GM06990 (cell line): Measurements from ENCODE around the gene ZNF595.
"Not testable (repeated sequence)": the region's sequence is repeated elsewhere in the genome, so short reads cannot be mapped to it uniquely, and the experiment has no call there.

Source experiments
- DNase-seq: peaks from one replicate; pipeline ENCODE4 v3.0.0-alpha.2; 2011; ENCODE audit not compliant: insufficient read length; ENCODE audit errors: extremely low read depth
- H3K27me3 ChIP-seq: replicated peaks from 2 replicates; pipeline ENCODE4 v1.6.0; 2011; ENCODE audit warnings: low read length; ENCODE audit not compliant: control insufficient read depth, insufficient read depth
- H3K36me3 ChIP-seq: 2 replicates; pipeline ENCODE4 v1.5.1; 2011; ENCODE audit warnings: low read length; ENCODE audit not compliant: control insufficient read depth, insufficient read depth
- H3K4me3 ChIP-seq: replicated peaks from 2 replicates; pipeline ENCODE4 v1.5.1; 2011; ENCODE audit warnings: low read depth, mild to moderate bottlenecking, control low read depth, low read length
- TF ChIP-seq, protein P1 (sequence below): IDR thresholded peaks from 2 replicates; pipeline ENCODE4 v1.5.1; 2011; ENCODE audit warnings: low read length, control low read depth, mild to moderate bottlenecking, inconsistent platforms; ENCODE audit not compliant: insufficient read depth, poor library complexity, severe bottlenecking

ZNF595 gene

DNA sequence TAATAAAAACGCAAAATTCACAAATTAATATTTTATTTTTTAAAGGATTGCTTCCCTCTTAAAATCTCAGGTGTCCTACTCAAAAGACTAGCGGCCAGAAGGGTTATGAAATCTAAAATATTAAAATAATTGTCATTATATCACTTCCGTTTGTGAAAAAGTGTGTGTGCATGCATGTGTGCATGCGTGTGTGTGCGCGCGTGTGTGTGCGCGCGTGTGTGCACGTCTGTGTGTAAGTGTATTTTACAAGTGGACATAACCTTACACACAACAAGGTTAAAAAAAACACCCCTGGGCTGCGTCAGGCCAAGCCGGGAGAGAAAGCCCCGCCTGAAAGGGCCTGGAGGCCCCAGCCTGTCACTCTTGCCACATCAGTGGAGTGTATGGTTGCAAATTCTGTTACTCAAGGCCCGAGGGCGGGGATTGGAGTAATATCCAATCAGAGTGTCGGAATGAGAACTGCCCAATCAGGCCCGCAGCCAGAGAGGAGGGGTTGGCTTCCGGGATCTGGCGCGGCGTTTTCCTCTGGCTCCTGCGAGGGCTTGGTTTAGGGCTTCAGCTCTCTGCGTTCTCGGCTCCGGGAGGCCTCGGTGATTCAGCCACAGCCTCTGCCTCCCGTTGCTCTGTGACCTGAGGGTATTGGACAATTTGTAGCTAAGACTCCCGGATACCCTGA lies at the start of gene ZNF595:
TSS of gene ZNF595 (plus strand) at position 518 of the 676 bp plus-strand sequence. CDS start 168 bp downstream, outside the sequence.
- not testable (repeated sequence) for DNase-seq, H3K4me3 ChIP-seq, H3K36me3 ChIP-seq, H3K27me3 ChIP-seq

DNA sequence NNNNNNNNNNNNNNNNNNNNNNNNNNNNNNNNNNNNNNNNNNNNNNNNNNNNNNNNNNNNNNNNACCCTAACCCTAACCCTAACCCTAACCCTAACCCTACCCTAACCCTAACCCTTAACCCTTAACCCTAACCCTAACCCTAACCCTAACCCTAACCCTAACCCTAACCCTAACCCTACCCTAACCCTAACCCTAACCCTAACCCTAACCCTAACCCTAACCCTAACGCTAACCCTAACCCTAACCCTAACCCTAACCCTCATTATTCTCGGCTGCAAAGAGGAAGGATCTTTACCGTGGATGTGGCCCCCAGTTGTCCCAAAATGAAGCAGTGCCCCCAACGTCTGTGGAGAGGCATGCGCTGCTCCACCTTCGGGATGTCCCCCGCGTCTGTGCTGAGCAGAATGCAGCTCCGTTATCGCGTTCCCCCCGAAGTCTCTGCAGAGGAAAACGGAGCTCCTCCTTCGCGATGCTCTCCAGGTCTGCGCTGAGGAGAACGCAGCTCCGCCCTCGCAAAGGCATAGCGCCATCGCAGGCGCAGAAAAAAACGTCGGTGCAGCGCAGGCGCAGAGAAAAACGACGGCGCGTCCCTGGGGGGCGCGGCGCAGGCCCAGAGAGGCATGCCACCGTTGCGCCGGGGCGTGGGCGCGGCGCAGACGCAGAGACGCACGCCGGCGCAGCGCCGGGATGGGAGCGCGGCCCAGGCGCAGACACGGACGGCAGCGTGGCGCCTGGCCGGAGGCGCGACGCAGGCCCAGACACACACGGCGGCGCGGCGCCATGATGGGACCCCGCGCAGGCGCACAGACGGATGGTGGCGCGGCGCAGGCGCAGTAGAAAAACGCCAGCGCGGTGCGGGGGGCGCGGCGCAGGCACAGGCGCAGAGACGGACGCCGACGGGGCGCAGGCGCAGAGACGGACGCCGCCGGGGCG lies 42.9 kb upstream of the ZNF595 start:
- not testable (repeated sequence) for DNase-seq

DNA sequence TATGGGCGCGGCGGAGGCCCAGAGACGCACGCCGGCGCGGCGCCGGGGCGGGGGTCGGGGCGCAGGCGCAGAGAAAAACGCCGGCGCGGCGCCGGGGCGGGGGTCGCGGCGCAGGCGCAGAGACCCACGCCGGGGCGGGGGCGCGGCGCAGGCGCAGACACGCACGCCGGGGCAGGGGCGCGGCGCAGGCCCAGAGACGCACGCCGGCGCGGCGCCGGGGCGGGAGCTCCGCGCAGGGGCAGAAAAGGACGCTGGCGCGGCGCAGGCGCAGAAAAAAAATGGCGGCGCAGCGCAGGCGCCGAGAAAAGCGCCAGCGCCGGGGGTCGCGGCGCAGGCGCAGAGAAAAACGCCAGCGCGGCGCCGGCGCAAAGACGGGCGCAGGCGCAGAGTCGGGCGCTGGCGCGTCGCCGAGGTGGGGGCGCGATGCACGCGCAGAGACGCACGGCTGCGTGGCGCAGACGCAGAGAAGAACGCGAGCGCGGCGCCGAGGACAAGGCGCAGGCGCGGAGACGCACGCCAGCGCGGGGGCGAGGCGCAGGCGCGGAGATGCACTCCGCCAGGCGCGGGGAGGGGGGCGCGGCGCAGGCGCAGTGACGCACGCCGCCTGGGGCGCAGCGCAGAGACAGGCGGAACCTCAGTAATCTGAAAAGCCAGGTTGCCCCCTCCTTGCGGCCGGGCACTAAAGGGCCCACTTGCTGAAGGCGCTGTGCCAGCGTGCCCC lies 41.9 kb upstream of the ZNF595 start:
- not testable (repeated sequence) for DNase-seq, H3K36me3 ChIP-seq, H3K27me3 ChIP-seq, H3K4me3 ChIP-seq

More for the DNA sequence above, 42.9 kb upstream of the ZNF595 start:
- not testable (repeated sequence) for H3K36me3 ChIP-seq, H3K4me3 ChIP-seq, H3K27me3 ChIP-seq

DNA sequence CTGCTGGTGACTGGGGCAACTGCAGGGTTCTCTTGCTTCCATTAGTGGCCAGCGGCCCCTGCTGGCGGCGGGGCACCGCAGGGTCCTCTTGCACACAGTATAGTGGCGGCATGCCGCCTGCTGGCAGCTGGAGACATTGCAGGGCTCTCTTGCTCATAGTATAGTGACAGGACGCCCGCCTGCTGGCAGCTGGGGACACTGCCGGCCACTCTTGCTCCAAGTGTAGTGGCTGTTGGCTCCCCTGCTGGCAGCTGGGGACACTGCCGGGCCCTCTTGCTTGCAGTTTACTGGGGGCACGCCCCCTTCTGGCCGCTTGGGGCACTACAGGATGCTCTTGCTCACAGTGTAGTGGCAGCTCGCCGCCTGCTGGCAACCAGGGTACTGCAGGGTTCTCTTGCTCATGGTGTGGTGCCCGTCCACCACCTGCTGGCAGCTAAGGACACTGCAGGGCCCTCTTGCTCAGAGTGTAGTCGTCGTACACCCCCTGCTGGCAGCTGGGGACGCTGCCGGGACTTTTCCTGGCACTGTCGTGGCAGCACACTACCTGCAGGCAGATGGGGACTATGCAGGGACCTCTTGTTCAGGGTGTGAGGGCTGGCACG lies 41.2 kb upstream of the ZNF595 start:
- not testable (repeated sequence) for H3K27me3 ChIP-seq, H3K4me3 ChIP-seq, H3K36me3 ChIP-seq, DNase-seq
- TF ChIP-seq, protein P1, sequence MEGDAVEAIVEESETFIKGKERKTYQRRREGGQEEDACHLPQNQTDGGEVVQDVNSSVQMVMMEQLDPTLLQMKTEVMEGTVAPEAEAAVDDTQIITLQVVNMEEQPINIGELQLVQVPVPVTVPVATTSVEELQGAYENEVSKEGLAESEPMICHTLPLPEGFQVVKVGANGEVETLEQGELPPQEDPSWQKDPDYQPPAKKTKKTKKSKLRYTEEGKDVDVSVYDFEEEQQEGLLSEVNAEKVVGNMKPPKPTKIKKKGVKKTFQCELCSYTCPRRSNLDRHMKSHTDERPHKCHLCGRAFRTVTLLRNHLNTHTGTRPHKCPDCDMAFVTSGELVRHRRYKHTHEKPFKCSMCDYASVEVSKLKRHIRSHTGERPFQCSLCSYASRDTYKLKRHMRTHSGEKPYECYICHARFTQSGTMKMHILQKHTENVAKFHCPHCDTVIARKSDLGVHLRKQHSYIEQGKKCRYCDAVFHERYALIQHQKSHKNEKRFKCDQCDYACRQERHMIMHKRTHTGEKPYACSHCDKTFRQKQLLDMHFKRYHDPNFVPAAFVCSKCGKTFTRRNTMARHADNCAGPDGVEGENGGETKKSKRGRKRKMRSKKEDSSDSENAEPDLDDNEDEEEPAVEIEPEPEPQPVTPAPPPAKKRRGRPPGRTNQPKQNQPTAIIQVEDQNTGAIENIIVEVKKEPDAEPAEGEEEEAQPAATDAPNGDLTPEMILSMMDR = peak; percentile 3

DNA sequence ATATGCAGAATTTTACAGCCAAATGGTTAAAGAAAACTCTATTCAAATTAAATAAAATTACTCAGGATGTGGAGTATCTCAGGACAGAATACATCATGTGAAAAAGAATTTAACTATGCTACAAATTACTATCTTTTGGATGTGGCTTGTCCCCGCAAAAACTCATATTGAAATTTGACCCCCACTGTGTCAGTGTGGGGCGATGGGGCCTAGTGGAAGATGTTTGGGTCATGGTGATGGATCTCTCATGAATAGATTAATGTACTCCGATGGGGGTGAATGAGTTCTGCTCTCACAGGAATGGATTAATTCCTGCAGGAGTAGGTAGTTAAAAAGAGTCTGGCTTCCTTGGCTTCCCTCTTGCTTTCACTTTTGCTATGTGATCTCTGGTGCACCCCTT lies 35.0 kb upstream of the ZNF595 start:
- not testable (repeated sequence) for H3K4me3 ChIP-seq, H3K36me3 ChIP-seq, H3K27me3 ChIP-seq, DNase-seq

DNA sequence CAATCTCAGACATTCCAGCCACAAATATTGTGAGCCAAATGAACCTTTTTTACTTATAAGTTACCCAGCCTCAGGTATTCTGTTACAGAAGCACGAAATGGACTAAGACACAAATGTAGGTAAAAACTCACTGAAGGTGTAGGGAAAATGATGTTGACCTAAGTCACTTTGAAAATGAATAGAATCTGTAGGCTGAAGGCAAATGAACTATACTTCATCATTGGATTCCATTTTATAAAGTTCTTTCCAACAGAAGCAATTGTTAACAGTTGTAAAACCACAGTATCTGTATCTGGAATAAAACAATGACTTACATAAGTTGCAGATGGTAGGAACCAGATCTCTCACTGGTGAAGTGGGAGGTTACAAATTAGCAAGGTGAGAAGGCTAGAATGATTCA lies 34.5 kb upstream of the ZNF595 start:
- not testable (repeated sequence) for DNase-seq, H3K36me3 ChIP-seq, H3K27me3 ChIP-seq, H3K4me3 ChIP-seq

DNA sequence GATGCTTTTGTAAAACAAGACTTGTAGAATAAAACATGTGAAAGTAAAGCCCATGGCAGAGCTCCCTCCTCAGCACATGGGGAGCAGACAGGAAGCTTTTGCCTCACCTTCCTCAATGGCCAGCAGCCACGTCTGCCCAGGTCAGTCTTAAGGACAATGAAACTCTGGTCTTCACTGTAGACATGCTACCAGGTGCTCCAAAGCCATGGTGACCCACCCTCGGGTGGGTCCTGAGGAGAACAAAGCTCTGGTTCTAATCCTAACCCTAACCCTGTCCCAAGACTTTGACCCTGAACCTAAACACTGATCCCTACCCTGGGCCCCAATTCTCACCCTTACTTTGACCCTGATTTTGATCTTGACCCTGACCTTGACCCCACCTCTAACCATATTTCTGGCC lies 30.2 kb upstream of the ZNF595 start:
- H3K4me3 ChIP-seq, H3K27me3 ChIP-seq, H3K36me3 ChIP-seq, DNase-seq: not testable (repeated sequence)

DNA sequence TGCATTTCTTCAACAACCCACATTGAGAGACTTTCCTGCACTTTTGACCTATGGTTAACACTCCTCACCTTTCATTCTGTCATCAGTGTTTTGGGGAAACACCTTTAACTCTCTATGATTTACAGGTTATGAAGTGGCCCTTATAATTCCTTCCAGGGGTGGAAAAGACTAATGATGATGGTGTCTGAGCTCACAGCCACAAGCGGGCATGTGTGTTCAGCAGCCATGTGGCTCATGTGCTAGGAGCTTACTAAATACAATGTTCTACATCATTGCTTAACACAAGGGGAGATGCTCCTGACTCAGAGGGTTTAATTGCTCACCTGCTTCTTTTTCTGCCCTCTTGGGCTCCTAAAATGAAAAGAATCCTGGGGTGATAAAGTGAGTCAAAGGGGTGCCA lies 28.8 kb upstream of the ZNF595 start:
- H3K27me3 ChIP-seq, H3K36me3 ChIP-seq, DNase-seq, H3K4me3 ChIP-seq: not testable (repeated sequence)

DNA sequence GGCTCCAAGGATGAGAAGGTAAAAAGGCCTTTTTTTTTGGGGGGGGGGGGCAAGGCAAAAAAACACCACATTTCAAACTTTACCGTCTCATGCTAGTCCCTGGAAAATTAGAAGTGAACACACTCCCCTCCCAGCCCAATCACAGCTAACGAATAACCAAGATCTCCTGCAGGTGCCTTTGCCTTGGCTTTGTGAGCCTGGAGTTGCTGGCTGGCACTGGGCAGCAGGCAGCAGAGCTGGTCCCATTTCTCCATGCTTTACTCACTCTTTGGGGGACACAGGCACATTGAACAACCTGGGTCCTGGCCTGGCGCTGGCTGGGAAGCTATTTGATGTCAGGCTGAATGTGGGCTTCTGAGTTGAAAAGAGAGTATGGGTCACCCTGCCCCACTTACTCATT lies 25.6 kb upstream of the ZNF595 start:
- not testable (repeated sequence) for H3K4me3 ChIP-seq, H3K36me3 ChIP-seq, H3K27me3 ChIP-seq, DNase-seq

DNA sequence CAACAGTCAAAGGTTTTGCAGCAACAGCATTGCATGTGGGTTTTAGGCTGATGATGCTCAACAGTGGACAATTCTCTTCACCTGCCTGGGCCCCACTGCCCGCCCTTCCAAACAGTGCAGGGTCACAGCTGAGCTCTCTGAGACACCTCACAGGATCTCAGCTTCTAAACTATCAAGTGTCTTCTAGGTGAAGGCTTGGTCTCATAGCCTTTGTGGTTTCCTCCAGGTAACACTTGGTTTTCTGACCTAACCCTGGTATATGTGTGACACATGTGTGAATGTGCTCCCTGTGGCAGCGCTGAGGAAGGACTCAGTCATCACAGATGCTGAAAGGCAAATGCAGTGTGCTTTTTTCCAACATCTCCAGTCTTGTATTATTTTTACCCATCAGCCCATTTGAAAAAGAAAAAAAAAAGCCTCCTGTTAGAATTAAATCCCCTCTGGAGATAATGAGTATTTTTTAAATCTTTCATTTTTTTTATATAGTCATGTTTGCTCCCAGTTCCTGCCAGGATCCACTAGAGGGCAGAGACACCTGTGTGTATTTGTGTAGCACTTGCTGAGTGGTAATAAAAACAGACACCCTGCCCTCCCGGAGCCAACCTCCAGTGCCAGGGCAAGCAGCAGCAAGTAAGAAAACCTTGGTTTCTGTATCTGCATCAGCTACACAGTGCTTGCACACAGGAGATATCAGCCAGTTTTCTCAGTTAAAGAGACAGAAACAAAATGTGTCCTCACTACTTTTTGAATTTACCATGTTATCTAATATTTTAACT lies 24.2 kb upstream of the ZNF595 start:
- not testable (repeated sequence) for H3K4me3 ChIP-seq, DNase-seq

DNA sequence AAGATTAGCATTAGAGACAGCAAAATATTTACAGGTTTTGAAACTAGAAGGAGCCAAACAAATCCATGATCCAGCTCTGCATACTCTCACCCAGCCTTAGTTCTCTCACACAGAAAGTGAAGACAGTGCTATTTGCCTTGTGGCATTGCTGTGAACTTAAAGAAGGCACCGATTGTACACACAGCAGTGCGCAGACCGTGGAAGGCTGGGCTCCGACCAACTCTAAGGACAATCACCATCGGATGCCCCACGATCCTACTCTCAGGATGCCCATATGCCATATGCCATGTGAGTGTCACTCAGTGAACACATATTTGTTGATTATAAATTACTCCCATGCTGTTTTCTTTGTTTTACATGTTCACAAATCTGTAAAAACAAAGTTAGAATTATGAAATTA lies 19.8 kb upstream of the ZNF595 start:
- H3K27me3 ChIP-seq, H3K36me3 ChIP-seq: not testable (repeated sequence)

More for the DNA sequence above, 24.2 kb upstream of the ZNF595 start:
- H3K27me3 ChIP-seq, H3K36me3 ChIP-seq: not testable (repeated sequence)

More for the DNA sequence above, 19.8 kb upstream of the ZNF595 start:
- not testable (repeated sequence) for DNase-seq, H3K4me3 ChIP-seq
